ENCODE measurements around the gene OPN1SW. TPM values are rescaled to one million over a fixed set of nuclear protein-coding genes. Genes with fewer than 3 reads are reported as not detected.

Gene OPN1SW
- total RNA-seq, 3 donors from 2014 or later (not counting 1 experiment from before 2014, with no cell fraction given), result not detected

DNA sequence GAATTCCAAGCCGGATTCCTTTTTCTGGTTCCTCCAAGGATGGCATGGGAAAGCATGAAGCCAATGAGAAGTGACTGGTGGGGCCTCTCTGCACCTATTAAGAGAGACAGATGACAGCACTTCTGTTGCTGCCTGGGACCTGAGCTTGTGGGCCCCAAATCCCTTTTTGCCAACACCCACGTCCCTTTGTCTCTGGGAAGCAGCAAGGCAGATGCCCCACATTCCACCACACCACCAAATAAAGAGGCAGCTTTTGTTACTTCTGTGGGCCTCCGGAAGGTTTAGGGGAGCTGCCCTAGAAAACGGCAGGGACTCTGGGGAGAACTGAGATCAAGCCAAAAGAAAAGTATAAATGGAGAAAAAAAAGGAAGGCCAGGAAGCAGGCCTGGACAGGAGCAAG, 19.5 kb upstream of the OPN1SW start:
- Histone ChIP-seq H3K9me3 (ENCODE audit: control insufficient read depth, insufficient read depth, low read length) (no peaks in the 10 kb centered on the region), H3K4me3 (ENCODE audit: low read length) (no peak overlapping the region), H3K4me1 (ENCODE audit: control insufficient read depth, insufficient read depth, low read length) (peaks cover 17% of the 10 kb centered on the region), H3K36me3 (ENCODE audit: control insufficient read depth, insufficient read depth, low read length) (peaks cover 2% of the 10 kb centered on the region), H3K27me3 (ENCODE audit: control insufficient read depth, insufficient read depth, low read length) (no peaks in the 10 kb centered on the region), H3K27ac (ENCODE audit: low read length) (no peak overlapping the region)
- 95% methylated on average over 4 of the region's 4 CpGs for WGBS (ENCODE audit: insufficient coverage)
- H3K27me3 Mint-ChIP-seq (ENCODE audit: low read depth in 2 of 2), result no peaks in the 10 kb centered on the region
- TF ChIP-seq, protein P1, sequence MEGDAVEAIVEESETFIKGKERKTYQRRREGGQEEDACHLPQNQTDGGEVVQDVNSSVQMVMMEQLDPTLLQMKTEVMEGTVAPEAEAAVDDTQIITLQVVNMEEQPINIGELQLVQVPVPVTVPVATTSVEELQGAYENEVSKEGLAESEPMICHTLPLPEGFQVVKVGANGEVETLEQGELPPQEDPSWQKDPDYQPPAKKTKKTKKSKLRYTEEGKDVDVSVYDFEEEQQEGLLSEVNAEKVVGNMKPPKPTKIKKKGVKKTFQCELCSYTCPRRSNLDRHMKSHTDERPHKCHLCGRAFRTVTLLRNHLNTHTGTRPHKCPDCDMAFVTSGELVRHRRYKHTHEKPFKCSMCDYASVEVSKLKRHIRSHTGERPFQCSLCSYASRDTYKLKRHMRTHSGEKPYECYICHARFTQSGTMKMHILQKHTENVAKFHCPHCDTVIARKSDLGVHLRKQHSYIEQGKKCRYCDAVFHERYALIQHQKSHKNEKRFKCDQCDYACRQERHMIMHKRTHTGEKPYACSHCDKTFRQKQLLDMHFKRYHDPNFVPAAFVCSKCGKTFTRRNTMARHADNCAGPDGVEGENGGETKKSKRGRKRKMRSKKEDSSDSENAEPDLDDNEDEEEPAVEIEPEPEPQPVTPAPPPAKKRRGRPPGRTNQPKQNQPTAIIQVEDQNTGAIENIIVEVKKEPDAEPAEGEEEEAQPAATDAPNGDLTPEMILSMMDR (IDR thresholded peaks at IDR 0.05), result no peak
- intact Hi-C loops (cut with micrococcal nuclease), result no loop called here
- H3K4me1 Mint-ChIP-seq, result peaks cover 3 to 12% of the 10 kb centered on the region in 2 donors
- DNase-seq (no peak), ATAC-seq (no peak)
- H3K9me3 Mint-ChIP-seq, result no peaks in the 10 kb centered on the region
- no peaks in the 10 kb centered on the region for H3K36me3 Mint-ChIP-seq
- no peak overlapping the region for H3K27ac Mint-ChIP-seq
- H3K4me3 Mint-ChIP-seq, result no peak overlapping the region

DNA sequence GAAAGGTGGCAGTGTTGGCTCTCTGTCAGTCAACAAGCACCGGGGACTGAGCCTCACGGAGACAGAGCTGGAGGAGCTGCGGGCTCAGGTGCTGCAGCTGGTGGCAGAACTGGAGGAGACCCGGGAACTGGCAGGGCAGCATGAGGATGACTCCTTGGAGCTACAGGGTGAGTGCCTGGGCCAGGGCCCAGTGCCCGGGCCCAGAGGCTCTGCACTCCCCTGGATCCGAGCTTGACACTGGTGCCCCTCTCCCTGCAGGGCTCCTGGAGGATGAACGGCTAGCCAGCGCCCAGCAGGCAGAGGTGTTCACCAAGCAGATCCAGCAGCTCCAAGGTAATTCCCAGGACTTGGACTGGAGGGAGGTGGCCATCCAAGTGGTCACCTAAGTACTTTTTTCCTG, 18.8 kb upstream of the OPN1SW start:
- DNase-seq (no peak), ATAC-seq (no peak)
- intact Hi-C loops (cut with micrococcal nuclease), result no loop called here
- Mint-ChIP-seq H3K9me3 (no peaks in the 10 kb centered on the region), H3K27me3 (ENCODE audit: low read depth in 2 of 2) (no peaks in the 10 kb centered on the region), H3K36me3 (no peaks in the 10 kb centered on the region), H3K4me1 (peaks cover 3 to 14% of the 10 kb centered on the region in 2 donors), H3K27ac (no peak overlapping the region), H3K4me3 (no peak overlapping the region)
- Histone ChIP-seq H3K36me3 (ENCODE audit: control insufficient read depth, insufficient read depth, low read length) (peaks cover 2% of the 10 kb centered on the region), H3K27me3 (ENCODE audit: control insufficient read depth, insufficient read depth, low read length) (no peaks in the 10 kb centered on the region), H3K4me1 (ENCODE audit: control insufficient read depth, insufficient read depth, low read length) (peaks cover 18% of the 10 kb centered on the region), H3K27ac (ENCODE audit: low read length) (no peak overlapping the region), H3K9me3 (ENCODE audit: control insufficient read depth, insufficient read depth, low read length) (no peaks in the 10 kb centered on the region), H3K4me3 (ENCODE audit: low read length) (no peak overlapping the region)
- TF ChIP-seq, protein P1 (IDR thresholded peaks at IDR 0.05), result no peak
- WGBS (ENCODE audit: insufficient coverage), result 94% methylated on average over 8 of the region's 8 CpGs

DNA sequence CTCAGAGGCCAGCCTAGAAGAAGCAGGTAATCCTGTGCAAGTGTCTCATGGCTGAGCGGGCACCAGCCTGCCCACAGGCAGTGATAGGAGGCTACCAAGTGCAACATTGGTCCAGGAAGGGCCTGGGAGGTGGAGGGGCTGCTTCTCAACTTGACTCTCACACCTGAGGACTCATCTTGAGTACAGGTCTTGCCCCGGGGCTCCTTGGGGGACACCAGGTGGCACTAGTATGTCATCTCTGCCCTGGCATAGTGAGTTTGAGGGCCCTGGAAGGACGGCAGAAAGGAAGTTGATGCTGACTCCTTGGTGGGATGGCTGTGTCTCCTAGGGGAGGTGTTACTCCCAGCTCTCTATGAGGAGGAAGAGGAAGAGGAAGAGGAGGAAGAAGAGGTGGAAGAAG, 18.4 kb upstream of the OPN1SW start:
- H3K27ac Mint-ChIP-seq, result no peak overlapping the region
- H3K27me3 ChIP-seq (ENCODE audit: control insufficient read depth, insufficient read depth, low read length), result no peaks in the 10 kb centered on the region
- TF ChIP-seq, protein P1 (IDR thresholded peaks at IDR 0.05), result no peak
- DNase-seq (peak in 1 of 2 donors; percentile 50), ATAC-seq (no peak)
- no peaks in the 10 kb centered on the region for H3K9me3 Mint-ChIP-seq
- intact Hi-C loops (cut with micrococcal nuclease), result no loop called here
- H3K27me3 Mint-ChIP-seq (ENCODE audit: low read depth in 2 of 2), result no peaks in the 10 kb centered on the region
- H3K4me1 ChIP-seq (ENCODE audit: control insufficient read depth, insufficient read depth, low read length), result peaks cover 18% of the 10 kb centered on the region
- no peak overlapping the region for H3K4me3 ChIP-seq (ENCODE audit: low read length)
- WGBS (ENCODE audit: insufficient coverage), result 51% methylated on average over 3 of the region's 3 CpGs
- no peaks in the 10 kb centered on the region for H3K9me3 ChIP-seq (ENCODE audit: control insufficient read depth, insufficient read depth, low read length)
- H3K36me3 Mint-ChIP-seq, result no peaks in the 10 kb centered on the region
- peaks cover 2% of the 10 kb centered on the region for H3K36me3 ChIP-seq (ENCODE audit: control insufficient read depth, insufficient read depth, low read length)
- peaks cover 3 to 14% of the 10 kb centered on the region in 2 donors for H3K4me1 Mint-ChIP-seq
- no peak overlapping the region for H3K4me3 Mint-ChIP-seq
- H3K27ac ChIP-seq (ENCODE audit: low read length), result no peak overlapping the region

DNA sequence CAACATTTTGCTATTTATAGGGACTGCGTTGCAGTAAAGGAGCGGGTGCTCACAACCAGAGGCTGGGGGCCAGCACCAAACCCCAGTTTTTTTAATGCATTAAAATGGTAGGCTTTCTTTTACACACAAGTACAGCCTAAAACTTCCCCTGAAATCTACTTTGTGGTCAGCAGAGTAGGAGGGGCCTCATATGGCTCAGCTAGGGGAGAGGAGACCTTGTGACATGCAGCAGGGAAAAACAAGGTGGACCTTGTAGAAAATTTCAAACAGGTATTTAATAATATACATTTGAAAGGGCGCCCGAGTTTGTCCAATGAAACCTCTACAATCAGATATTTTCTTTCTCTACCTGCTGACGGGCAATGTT, 17.6 kb upstream of the OPN1SW start:
- no peak for ATAC-seq
- 100% methylated on average over 1 of the region's 5 CpGs for WGBS (ENCODE audit: insufficient coverage)
- Histone ChIP-seq H3K27me3 (ENCODE audit: control insufficient read depth, insufficient read depth, low read length) (no peaks in the 10 kb centered on the region), H3K27ac (ENCODE audit: low read length) (no peak overlapping the region), H3K4me1 (ENCODE audit: control insufficient read depth, insufficient read depth, low read length) (peaks cover 18% of the 10 kb centered on the region), H3K36me3 (ENCODE audit: control insufficient read depth, insufficient read depth, low read length) (peaks cover 2% of the 10 kb centered on the region), H3K9me3 (ENCODE audit: control insufficient read depth, insufficient read depth, low read length) (no peaks in the 10 kb centered on the region), H3K4me3 (ENCODE audit: low read length) (no peak overlapping the region)
- Mint-ChIP-seq H3K4me1 (peaks cover 3 to 14% of the 10 kb centered on the region in 2 donors), H3K27ac (no peak overlapping the region), H3K36me3 (no peaks in the 10 kb centered on the region), H3K9me3 (no peaks in the 10 kb centered on the region), H3K4me3 (peak overlapping the region; percentile 66), H3K27me3 (ENCODE audit: low read depth in 2 of 2) (no peaks in the 10 kb centered on the region)
- no peak for DNase-seq
- TF ChIP-seq, protein P1 (IDR thresholded peaks at IDR 0.05), result no peak
- intact Hi-C loops (cut with micrococcal nuclease), result no loop called here

All from natural killer cell (primary cell).